ENCODE results near the gene EMC1.

Gene EMC1

DNA sequence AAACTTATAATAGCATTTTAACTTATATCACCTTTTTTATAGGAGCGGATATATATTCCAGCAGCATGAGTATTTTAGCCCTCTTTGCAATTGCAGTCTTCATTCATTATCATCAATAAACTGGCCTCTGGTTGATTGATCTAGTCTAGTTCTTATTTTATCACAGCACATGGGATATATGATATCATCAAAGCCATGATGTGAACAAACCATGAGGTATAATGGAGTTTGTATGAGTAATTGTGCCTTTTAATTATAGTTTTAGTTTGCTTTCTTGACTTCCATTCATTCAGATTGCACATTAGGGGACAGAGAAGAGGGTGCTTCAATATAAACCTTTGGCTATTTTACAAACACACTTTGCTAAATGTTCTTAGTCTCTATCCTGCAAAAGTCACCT, 37.7 kb downstream of the EMC1 start:
- no peak for DNase-seq

- no peak for DNase-seq
These were observed 39.2 kb downstream of the EMC1 start for GRCh38 chr1:19212167-19212566.

DNA sequence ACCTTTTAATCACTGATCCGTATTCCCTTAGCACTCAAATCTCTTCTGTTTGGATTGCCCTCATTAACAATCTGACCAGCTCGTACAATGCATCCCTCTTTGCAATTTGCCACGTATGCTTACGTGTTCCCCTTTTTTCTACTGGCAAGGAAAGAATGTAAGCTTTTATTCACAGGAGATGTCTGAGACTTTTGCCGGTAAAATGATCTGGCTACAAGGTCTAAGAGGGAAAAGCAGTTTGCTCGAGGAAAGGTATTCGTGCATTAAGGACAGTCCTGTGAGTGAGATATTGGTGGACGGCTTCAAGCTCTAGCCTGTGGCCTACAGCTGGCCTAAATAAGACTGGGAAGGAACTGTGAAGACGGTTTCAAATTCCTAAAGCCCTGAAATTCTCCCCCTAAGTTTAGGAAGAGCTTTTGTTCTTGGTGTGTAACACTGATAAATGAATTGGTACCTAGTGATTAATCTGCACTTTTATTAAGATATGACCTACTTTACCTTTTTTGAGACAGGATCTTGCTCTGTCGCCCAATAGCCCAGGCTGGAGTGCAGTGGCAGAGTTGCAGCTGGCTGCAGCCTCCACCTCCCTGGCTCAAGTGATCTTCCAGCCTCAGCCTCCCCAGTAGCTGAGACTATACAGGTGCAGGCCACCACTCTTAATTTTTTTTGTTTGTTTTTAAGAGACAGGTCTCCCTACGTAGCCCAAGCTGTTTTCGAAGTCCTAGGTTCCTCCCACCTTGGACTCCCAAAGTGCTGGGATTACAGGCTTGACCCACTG, 40.4 kb downstream of the EMC1 start:
- DNase-seq = no peak

DNA sequence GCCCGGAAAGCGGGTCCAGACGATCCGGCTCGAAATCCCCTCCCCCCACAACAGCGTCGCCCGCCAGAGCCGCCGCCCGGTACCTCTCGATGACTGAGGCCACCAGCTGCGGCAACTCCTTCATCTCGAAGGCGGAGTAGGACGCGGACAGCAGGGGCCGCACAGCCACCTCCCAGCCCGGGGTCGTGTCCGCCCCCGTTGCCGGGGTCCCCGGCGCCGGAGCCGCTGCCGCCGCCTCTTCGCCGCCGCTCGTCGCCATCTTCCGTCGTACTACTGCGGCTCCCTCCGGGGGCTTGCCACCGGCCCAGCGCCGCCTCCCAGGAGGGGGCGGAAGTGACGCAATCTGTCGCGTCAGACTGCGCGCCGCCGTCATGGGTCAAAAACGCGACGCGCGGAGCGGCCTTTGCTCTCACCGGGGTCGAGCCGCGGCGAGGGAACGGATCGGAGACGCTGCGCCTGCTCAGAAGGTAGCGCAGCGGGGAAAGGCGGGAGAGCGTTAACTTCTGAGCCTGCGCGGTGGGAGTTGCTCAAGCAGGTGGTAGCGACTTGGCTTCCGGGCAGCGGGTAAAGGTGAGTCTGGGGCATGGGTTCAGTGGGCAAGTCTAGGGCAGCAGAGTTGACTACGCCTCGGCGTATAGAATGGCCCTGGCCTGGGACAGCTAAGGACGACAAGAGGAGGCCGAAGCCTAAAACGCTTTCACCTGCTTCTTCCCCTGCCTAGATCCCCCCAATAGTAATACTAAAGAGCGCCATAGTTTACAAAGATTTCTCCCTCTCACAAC, 41.1 kb downstream of the EMC1 start, which contains the start of gene UBR4:
TSS of gene UBR4 (minus strand) at position 277 of the 782 bp plus-strand sequence. CDS start at position 259, 18 bp downstream.
- DNase-seq = peak; percentile 86

DNA sequence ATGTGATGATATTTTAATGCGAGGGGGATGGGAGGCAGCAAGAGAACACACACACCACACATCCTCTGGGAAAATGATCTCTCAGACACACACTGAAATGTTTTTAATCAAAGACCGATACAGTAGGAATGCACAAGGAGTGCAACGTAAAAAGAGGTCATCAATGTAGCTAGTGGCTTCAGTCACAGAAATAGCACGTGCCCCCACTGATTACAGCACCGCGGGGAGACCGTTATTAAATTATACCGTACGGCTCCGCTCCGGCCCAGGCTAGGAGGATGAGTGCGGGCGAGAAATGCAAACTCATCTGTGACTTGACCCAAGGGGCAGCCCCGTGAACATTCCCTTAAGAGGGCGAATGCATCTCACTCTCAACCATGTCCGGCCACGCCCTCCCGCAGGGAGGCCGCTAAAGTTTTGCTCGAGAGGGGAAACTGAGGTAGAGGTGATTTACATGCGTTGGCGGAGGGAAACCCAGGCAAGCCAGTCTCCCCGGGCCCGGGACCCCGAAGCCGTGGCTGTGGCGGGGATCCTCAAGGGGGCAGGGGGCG, 41.8 kb downstream of the EMC1 start:
- DNase-seq = no peak

GRCh38 chr1:19208710-19209438, 42.5 kb downstream of the EMC1 start:
- DNase-seq = no peak

DNA sequence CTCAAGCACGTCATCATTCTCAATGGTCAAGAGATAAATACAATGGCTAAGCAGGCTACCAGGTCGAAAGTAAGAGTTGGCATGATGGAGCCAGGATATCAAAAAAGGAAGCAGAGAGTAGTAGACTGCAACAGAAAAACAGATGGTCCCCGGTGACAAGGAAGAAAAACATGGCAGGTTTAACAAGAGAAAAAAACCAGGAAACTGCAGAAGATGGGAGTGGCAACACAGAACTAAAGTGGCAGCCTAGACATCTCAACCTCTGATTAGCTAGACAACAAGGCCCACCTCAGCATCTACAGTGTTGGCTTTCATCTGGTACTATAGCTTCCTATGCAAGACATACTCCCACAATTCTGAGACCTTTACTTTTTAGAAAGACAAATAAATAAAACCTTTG, 44.4 kb downstream of the EMC1 start:
- no peak for DNase-seq

DNA sequence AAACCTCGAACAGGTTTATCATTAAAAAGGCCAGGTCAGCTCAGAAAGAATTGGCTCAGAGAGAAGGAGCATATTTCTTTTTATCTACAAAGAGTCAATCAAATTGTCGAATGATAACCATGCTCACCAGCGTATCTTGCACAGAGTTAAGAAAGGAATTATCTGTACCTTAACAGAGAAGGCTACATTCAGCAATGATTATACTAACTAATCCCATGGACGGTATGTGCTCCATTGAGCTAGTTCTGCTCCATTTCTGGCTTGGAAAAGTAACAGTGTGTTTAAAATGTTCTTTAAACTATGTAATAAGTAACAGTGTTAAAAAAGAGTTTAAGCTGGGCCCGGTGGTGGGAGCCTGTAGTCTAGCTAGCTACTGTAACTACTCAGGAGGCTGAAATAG, 45.5 kb downstream of the EMC1 start:
- no peak for DNase-seq

- DNase-seq = no peak
These were observed 45.9 kb downstream of the EMC1 start for GRCh38 chr1:19205403-19205802.

- DNase-seq = no peak
These were observed 46.7 kb downstream of the EMC1 start for GRCh38 chr1:19204446-19205266.

DNA sequence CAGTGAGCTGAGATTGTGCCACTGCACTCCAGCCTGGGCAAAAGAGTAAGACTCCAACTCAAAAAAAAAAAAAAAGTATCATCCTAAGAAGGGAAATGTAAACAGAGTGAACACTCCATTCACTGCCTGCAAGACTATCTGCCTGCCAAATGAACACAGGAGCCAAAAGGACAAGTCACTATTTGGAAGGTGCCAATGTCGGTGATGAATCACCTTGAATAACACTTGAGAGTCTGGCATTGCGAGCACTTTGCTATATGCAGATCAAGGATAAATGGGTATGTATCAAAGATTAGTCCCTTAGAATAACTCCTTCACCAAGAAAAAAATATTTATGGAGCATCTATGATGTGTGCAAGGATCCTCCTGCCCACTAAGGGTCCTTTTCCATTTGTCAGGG, 47.9 kb downstream of the EMC1 start:
- DNase-seq = no peak

- no peak for DNase-seq
These were observed 48.9 kb downstream of the EMC1 start for GRCh38 chr1:19202396-19202795.

DNA sequence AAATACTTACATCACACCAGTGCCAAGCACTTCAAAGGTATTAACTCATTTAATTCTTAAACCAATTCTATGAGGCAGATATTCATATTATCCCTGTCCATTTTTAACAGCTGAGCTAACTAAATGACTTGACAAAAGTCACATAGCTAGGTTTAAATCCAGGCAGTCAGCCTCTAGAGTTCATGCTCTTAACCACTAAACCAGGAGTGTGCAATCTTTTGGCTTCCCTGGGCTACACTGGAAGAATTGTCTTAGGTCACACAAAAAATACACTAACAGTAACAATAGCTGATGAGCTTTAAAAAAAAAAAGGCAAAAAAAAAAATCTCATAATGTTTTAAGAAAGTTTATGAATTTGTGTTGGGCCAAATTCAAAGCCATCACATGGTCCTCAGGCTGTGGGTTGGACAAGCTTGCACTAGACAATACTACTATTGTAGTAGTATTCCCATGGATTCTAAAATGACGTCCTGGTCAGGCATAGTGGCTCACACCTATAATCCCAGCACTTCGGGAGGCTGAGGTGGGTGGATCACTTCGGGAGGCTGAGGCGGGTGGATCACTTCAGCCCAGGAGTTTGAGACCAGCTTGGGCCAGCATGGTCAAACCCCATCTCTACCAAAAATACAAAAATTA, 51.2 kb downstream of the EMC1 start:
- DNase-seq = no peak

- DNase-seq = no peak
These were observed 51.9 kb downstream of the EMC1 start for GRCh38 chr1:19199329-19199968.

DNA sequence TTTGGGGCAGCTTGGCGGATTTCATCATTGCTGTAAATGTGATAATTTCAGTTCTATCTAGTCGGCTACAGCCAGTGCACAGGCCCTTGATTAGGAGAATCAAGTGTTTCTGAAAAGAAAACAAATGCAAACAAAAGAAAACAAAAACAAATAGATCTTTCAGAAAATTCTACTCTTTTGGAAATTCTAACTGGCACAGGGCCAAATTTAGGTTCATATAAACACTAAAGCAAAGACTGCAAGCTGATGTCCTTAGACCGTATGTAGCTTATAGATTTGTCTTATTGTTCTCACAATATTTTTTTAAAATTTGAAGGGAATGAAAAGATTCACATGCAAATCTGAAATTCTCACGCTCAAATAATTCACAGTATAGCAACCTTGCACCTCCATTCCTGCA, 52.5 kb downstream of the EMC1 start:
- no peak for DNase-seq

DNA sequence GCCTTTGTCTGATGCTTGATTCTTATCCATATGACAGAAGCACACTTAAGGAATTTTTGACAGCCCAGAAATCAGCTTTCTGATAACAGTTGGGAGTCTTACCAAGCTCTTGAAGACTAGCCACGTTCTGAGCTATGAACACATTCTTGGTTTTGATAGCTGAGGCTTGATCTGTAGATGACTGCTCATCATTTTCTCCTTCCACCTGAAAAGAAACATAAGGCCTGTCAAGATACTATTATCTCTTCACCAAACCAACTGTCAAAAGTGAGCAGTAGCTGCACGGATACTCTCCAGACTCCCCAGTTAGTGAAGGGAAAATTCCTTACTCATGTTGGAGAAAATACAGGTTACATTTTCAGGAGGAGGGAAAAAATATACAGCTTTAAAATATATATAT, 53.5 kb downstream of the EMC1 start:
- no peak for DNase-seq

GRCh38 chr1:19196331-19196730, 55.0 kb downstream of the EMC1 start:
- no peak for DNase-seq

- no peak for DNase-seq
These were observed 58.3 kb downstream of the EMC1 start for GRCh38 chr1:19193004-19193403.

- no peak for DNase-seq
These were observed 59.5 kb downstream of the EMC1 start for GRCh38 chr1:19191811-19192210.

GRCh38 chr1:19190468-19190867, 60.9 kb downstream of the EMC1 start:
- DNase-seq = no peak

GRCh38 chr1:19189270-19189669, 62.1 kb downstream of the EMC1 start:
- DNase-seq = no peak
